HG03175 (cell line): Measurements from ENCODE around the gene PLCB4.

Experiments
- ATAC-seq: cut with Tn5 transposase; IDR thresholded peaks from one replicate; pipeline ENCODE4 v1.9.1; 2021; ENCODE audit warnings: mild to moderate bottlenecking, moderate library complexity; ENCODE audit not compliant: unreplicated experiment

PLCB4 gene

GRCh38 chr20:9417665-9418064 lies 348.8 kb downstream of the PLCB4 start:
- ATAC-seq = no peak

- ATAC-seq = no peak
Observed at GRCh38 chr20:9422321-9423057, 353.6 kb downstream of the PLCB4 start.

- ATAC-seq = no peak
Observed at GRCh38 chr20:9424551-9424950, 355.7 kb downstream of the PLCB4 start.

- ATAC-seq = no peak
Observed at GRCh38 chr20:9427430-9428291, 358.8 kb downstream of the PLCB4 start.

- ATAC-seq = no peak
Observed at GRCh38 chr20:9428292-9428607, 359.4 kb downstream of the PLCB4 start.

GRCh38 chr20:9439806-9440205 lies 370.9 kb downstream of the PLCB4 start:
- ATAC-seq = no peak

- no peak for ATAC-seq
Observed at GRCh38 chr20:9440892-9441291, 372.0 kb downstream of the PLCB4 start.

GRCh38 chr20:9441948-9442347 lies 373.1 kb downstream of the PLCB4 start:
- ATAC-seq = peak; percentile 71

GRCh38 chr20:9442858-9443257 lies 374.0 kb downstream of the PLCB4 start:
- ATAC-seq = peak; percentile 65

GRCh38 chr20:9444921-9445320 lies 376.0 kb downstream of the PLCB4 start:
- no peak for ATAC-seq

- ATAC-seq = no peak
Observed at GRCh38 chr20:9447182-9447581, 378.3 kb downstream of the PLCB4 start.

- ATAC-seq = no peak
Observed at GRCh38 chr20:9453201-9453600, 384.3 kb downstream of the PLCB4 start.

GRCh38 chr20:9454791-9455190 lies 385.9 kb downstream of the PLCB4 start:
- no peak for ATAC-seq

- no peak for ATAC-seq
Observed at GRCh38 chr20:9457136-9457535, 388.2 kb downstream of the PLCB4 start.

- ATAC-seq = no peak
Observed at GRCh38 chr20:9458138-9458796, 389.4 kb downstream of the PLCB4 start.

- no peak for ATAC-seq
Observed at GRCh38 chr20:9460518-9460917, 391.6 kb downstream of the PLCB4 start.

GRCh38 chr20:9467995-9468394 lies 399.1 kb downstream of the PLCB4 start:
- no peak for ATAC-seq

GRCh38 chr20:9474835-9475415 lies 406.0 kb downstream of the PLCB4 start:
- ATAC-seq = no peak

GRCh38 chr20:9475456-9475855 lies 406.6 kb downstream of the PLCB4 start:
- no peak for ATAC-seq

GRCh38 chr20:9476174-9476573 lies 407.3 kb downstream of the PLCB4 start:
- ATAC-seq = no peak

- ATAC-seq = no peak
Observed at GRCh38 chr20:9476637-9477036, 407.8 kb downstream of the PLCB4 start.
